ENCODE data around the gene ONECUT1.

The ONECUT1 gene

GRCh38 chr15:52783929-52784798 lies 6.0 kb downstream of the ONECUT1 start:
- H3K4me3 ChIP-seq (ENCODE audit: low read depth, low read length) = no peak overlapping the region
- ChIA-PET POLR2A (no interaction called here), CTCF (no interaction called here)
- DNase-seq (ENCODE audit: low read depth, low spot score) = no peak
- TF ChIP-seq, protein P1, sequence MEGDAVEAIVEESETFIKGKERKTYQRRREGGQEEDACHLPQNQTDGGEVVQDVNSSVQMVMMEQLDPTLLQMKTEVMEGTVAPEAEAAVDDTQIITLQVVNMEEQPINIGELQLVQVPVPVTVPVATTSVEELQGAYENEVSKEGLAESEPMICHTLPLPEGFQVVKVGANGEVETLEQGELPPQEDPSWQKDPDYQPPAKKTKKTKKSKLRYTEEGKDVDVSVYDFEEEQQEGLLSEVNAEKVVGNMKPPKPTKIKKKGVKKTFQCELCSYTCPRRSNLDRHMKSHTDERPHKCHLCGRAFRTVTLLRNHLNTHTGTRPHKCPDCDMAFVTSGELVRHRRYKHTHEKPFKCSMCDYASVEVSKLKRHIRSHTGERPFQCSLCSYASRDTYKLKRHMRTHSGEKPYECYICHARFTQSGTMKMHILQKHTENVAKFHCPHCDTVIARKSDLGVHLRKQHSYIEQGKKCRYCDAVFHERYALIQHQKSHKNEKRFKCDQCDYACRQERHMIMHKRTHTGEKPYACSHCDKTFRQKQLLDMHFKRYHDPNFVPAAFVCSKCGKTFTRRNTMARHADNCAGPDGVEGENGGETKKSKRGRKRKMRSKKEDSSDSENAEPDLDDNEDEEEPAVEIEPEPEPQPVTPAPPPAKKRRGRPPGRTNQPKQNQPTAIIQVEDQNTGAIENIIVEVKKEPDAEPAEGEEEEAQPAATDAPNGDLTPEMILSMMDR (IDR thresholded peaks at IDR 0.05; ENCODE audit: insufficient read depth, low read length, missing control alignments) = peak; percentile 17

- DNase-seq (ENCODE audit: low read depth, low spot score) = no peak
- ChIA-PET CTCF (interaction anchor here (1.1 kb wide), 1 partner anchor 527 kb away, joined by 3 read pairs; no protein-coding TSS in a partner anchor), POLR2A (no interaction called here)
- H3K4me3 ChIP-seq (ENCODE audit: low read depth, low read length) = no peak overlapping the region
- TF ChIP-seq, protein P1 (IDR thresholded peaks at IDR 0.05; ENCODE audit: insufficient read depth, low read length, missing control alignments) = no peak
These were observed 6.8 kb downstream of the ONECUT1 start for GRCh38 chr15:52783191-52783829.

GRCh38 chr15:52782514-52782913 lies 7.6 kb downstream of the ONECUT1 start:
- TF ChIP-seq, protein P1 (IDR thresholded peaks at IDR 0.05; ENCODE audit: insufficient read depth, low read length, missing control alignments) = no peak
- DNase-seq (ENCODE audit: low read depth, low spot score) = no peak
- no peak overlapping the region for H3K4me3 ChIP-seq (ENCODE audit: low read depth, low read length)
- ChIA-PET CTCF (interaction anchor here (1.1 kb wide), 1 partner anchor 526 kb away, joined by 3 read pairs; no protein-coding TSS in a partner anchor), POLR2A (no interaction called here)

DNA sequence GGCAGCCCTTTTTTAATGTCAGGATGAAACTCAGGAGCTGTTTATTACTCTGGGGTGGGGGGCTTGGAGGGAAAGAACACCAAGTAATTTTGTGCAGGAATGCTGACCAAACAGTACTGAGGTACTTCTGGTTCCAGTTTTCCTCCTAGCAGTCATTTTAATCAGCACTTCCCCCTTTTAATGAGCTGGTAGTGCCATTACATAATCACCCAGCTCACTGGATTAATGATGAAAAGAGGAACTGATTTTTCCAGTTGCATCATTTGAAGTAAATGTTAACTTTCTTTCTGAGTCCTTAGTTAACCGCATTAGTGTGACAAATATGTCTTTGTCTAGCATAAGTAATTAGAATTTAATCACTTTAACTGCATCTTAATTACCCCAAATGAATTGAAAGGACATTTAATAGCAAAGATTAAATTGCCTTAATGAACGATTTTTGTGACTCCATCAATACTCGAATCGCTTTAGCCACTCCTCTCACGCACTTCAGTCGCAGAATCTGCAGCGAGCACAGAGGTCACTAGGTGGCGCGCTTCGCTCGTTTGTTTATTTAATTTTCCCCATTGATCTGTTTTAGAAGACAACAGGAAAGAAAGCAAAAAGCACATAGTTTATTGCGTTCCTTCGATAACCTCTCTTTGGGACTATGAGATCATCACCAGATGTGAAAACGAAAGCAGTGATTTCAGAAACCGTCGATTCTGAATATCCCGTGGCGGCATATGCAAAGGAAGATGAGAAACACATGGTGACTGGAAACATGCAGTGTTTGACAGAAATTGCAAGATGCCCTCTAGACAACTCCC lies 9.8 kb downstream of the ONECUT1 start:
- CTCF ChIA-PET = interaction anchor here (0.7 to 1.5 kb wide), 7 partner anchors 9 to 32 kb away, joined by 3 to 9 read pairs (median 3); partner anchors contain the start of gene ONECUT1

GRCh38 chr15:52778457-52778856 lies 11.7 kb downstream of the ONECUT1 start:
- H3K4me3 ChIP-seq (ENCODE audit: low read depth, low read length) = no peak overlapping the region
- ChIA-PET POLR2A (no interaction called here), CTCF (interaction anchor here (0.9 to 1.7 kb wide), 4 partner anchors 9 to 17 kb away, joined by 3 to 5 read pairs (median 4); no protein-coding TSS in a partner anchor)

More for the DNA sequence above, 9.8 kb downstream of the ONECUT1 start:
- TF ChIP-seq, protein P1 (IDR thresholded peaks at IDR 0.05; ENCODE audit: insufficient read depth, low read length, missing control alignments) = peak; percentile 77
- no peak for DNase-seq (ENCODE audit: low read depth, low spot score)
- POLR2A ChIA-PET = no interaction called here
- peak overlapping the region; percentile 23; the same call in 1 of the 2 replicates for H3K4me3 ChIP-seq (ENCODE audit: low read depth, low read length)

More at GRCh38 chr15:52778457-52778856, 11.7 kb downstream of the ONECUT1 start:
- no peak for DNase-seq (ENCODE audit: low read depth, low spot score)
- TF ChIP-seq, protein P1 (IDR thresholded peaks at IDR 0.05; ENCODE audit: insufficient read depth, low read length, missing control alignments) = no peak
